Osteoblast (primary cell): ENCODE results near the gene SH3YL1. TPM values are rescaled to one million over a fixed set of nuclear protein-coding genes. Genes with fewer than 3 reads are reported as not detected.

Source experiments
- DNase-seq: peaks from one replicate; pipeline ENCODE4 v3.0.0; 2011; ENCODE audit warnings: low spot score, mixed read lengths; ENCODE audit not compliant: insufficient read length; ENCODE audit errors: missing footprints
- H2AFZ ChIP-seq: 2 replicates; pipeline ENCODE4 v1.6.0; 2011; ENCODE audit warnings: mild to moderate bottlenecking, low read length
- H3K27ac ChIP-seq: 2 replicates; pipeline ENCODE4 v1.5.1; 2011; ENCODE audit warnings: mild to moderate bottlenecking, low read depth, low read length, moderate library complexity
- H3K27me3 ChIP-seq: 2 replicates; pipeline ENCODE4 v1.6.0; 2012; ENCODE audit warnings: mild to moderate bottlenecking, control low read depth, inconsistent platforms, low read length, moderate library complexity; ENCODE audit not compliant: insufficient read depth
- H3K36me3 ChIP-seq: 2 replicates; pipeline ENCODE4 v1.5.1; 2011; ENCODE audit warnings: mild to moderate bottlenecking, low read length, control low read depth, moderate library complexity; ENCODE audit not compliant: insufficient read depth
- H3K4me1 ChIP-seq: 2 replicates; pipeline ENCODE4 v1.5.1; 2011; ENCODE audit warnings: mild to moderate bottlenecking, low read length, control low read depth, moderate library complexity; ENCODE audit not compliant: insufficient read depth
- H3K4me2 ChIP-seq: 2 replicates; pipeline ENCODE4 v1.6.0; 2011; ENCODE audit warnings: mild to moderate bottlenecking, low read length; ENCODE audit not compliant: insufficient read depth
- H3K4me3 ChIP-seq: fragments of 200-600 bp; sonication (generic); 3 replicates; pipeline ENCODE4 v1.5.1; 2012; ENCODE audit warnings: mild to moderate bottlenecking, low read length, inconsistent platforms; ENCODE audit not compliant: insufficient read depth
- H3K79me2 ChIP-seq: 2 replicates; pipeline ENCODE4 v1.6.0; 2012; ENCODE audit warnings: mild to moderate bottlenecking, low read length, control low read depth, inconsistent platforms; ENCODE audit not compliant: insufficient read depth
- H3K9me3 ChIP-seq: 2 replicates; pipeline ENCODE4 v1.5.1; 2011; ENCODE audit warnings: low read depth, low read length, control low read depth
- H4K20me1 ChIP-seq: 2 replicates; pipeline ENCODE4 v1.6.0; 2012; ENCODE audit warnings: mild to moderate bottlenecking, low read length, control low read depth; ENCODE audit not compliant: insufficient read depth
- CTCF ChIP-seq: IDR thresholded peaks from 2 replicates; pipeline ENCODE4 v1.5.1; 2011; ENCODE audit warnings: mild to moderate bottlenecking, low read depth, low read length, moderate library complexity; ENCODE audit errors: extremely low read depth
- total RNA-seq: library from RNA; depleted of rRNA; stranded (reverse); fragments of >200 nt; gene quantifications from 2 replicates; pipeline ENCODE4 v1.2.3, GENCODE V29; 2012

Gene SH3YL1
- total RNA-seq, 1 donor, result 52.1 TPM

- Histone ChIP-seq H3K4me1 (peaks cover 4% of the 10 kb centered on the region), H3K9me3 (no peaks in the 10 kb centered on the region), H3K4me3 (no peak overlapping the region)
These were observed 14.2 kb downstream of the SH3YL1 start for GRCh38 chr2:249538-250042.

GRCh38 chr2:248724-249123 is 15.1 kb downstream of the SH3YL1 start:
- Histone ChIP-seq H3K4me1 (peaks cover 4% of the 10 kb centered on the region), H3K27me3 (no peaks in the 10 kb centered on the region), H3K4me3 (no peak overlapping the region), H4K20me1 (no peaks in the 10 kb centered on the region), H3K27ac (no peak overlapping the region), H3K9me3 (no peaks in the 10 kb centered on the region), H3K4me2 (no peak overlapping the region), H3K36me3 (peaks cover 31% of the 10 kb centered on the region), H2AFZ (no peak overlapping the region), H3K79me2 (no peaks in the 10 kb centered on the region)
- no peak for TF ChIP-seq CTCF
- DNase-seq, result no peak

More at GRCh38 chr2:249538-250042, 14.2 kb downstream of the SH3YL1 start:
- no peaks in the 10 kb centered on the region for H4K20me1 ChIP-seq
- no peak overlapping the region for H2AFZ ChIP-seq
- no peaks in the 10 kb centered on the region for H3K27me3 ChIP-seq
- DNase-seq, result no peak
- no peaks in the 10 kb centered on the region for H3K79me2 ChIP-seq
- TF ChIP-seq CTCF, result no peak
- no peak overlapping the region for H3K27ac ChIP-seq
- peaks cover 26% of the 10 kb centered on the region for H3K36me3 ChIP-seq
- no peak overlapping the region for H3K4me2 ChIP-seq

GRCh38 chr2:246489-247144 is 17.2 kb downstream of the SH3YL1 start:
- peak; percentile 60 for TF ChIP-seq CTCF
- Histone ChIP-seq H3K36me3 (peaks cover 43% of the 10 kb centered on the region), H4K20me1 (no peaks in the 10 kb centered on the region), H3K27me3 (no peaks in the 10 kb centered on the region), H3K4me3 (no peak overlapping the region), H3K79me2 (no peaks in the 10 kb centered on the region), H3K4me1 (peaks cover 4% of the 10 kb centered on the region), H3K4me2 (no peak overlapping the region), H2AFZ (no peak overlapping the region), H3K27ac (peak overlapping the region; percentile 26), H3K9me3 (no peaks in the 10 kb centered on the region)
- DNase-seq, result peak; percentile 58

GRCh38 chr2:244547-244946 is 19.3 kb downstream of the SH3YL1 start:
- H3K27me3 ChIP-seq, result no peaks in the 10 kb centered on the region
- no peaks in the 10 kb centered on the region for H3K9me3 ChIP-seq
- no peak overlapping the region for H2AFZ ChIP-seq
- peaks cover 4% of the 10 kb centered on the region for H3K4me1 ChIP-seq
- DNase-seq, result no peak
- no peaks in the 10 kb centered on the region for H4K20me1 ChIP-seq
- H3K4me3 ChIP-seq, result no peak overlapping the region
- H3K36me3 ChIP-seq, result peaks cover 34% of the 10 kb centered on the region
- H3K4me2 ChIP-seq, result no peak overlapping the region
- TF ChIP-seq CTCF, result no peak
- no peak overlapping the region for H3K27ac ChIP-seq
- H3K79me2 ChIP-seq, result no peaks in the 10 kb centered on the region
